Measurements from ENCODE around the gene GALNT9. TPM values are rescaled to one million over a fixed set of nuclear protein-coding genes. Genes with fewer than 3 reads are reported as not detected.

Gene GALNT9
- total RNA-seq, 1 donor, result not detected

DNA sequence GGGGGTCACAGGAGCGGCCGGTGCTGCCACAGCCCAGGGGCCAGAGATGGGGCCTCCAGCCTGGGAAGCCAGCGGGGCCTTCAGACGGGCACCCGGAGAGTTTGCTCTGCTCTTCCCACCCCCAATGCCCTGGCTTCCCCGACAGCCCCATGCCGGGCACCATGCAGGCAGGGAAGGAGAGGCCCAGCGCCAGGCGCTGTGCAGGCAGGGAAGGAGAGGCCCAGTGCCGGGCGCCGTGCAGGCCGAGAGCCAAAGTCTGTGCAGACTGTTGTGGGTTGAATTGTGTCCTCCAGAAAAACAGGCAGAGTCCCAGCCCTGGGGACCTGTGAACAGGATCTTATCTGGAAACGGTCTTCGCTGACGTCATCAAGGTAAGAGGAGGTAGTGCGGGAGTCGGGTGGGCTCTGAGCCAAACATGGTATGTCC lies 34.3 kb downstream of the GALNT9 start:
- no peak for DNase-seq (ENCODE audit: low read depth)
- H3K4me3 ChIP-seq (ENCODE audit: low read depth, low read length), result no peak overlapping the region
- no peak for TF ChIP-seq CTCF (IDR thresholded peaks at IDR 0.05; ENCODE audit: insufficient read depth, low read depth, low read length)

- no peak for DNase-seq (ENCODE audit: low read depth)
Measured at GRCh38 chr12:132294121-132295034, 35.0 kb downstream of the GALNT9 start.

DNA sequence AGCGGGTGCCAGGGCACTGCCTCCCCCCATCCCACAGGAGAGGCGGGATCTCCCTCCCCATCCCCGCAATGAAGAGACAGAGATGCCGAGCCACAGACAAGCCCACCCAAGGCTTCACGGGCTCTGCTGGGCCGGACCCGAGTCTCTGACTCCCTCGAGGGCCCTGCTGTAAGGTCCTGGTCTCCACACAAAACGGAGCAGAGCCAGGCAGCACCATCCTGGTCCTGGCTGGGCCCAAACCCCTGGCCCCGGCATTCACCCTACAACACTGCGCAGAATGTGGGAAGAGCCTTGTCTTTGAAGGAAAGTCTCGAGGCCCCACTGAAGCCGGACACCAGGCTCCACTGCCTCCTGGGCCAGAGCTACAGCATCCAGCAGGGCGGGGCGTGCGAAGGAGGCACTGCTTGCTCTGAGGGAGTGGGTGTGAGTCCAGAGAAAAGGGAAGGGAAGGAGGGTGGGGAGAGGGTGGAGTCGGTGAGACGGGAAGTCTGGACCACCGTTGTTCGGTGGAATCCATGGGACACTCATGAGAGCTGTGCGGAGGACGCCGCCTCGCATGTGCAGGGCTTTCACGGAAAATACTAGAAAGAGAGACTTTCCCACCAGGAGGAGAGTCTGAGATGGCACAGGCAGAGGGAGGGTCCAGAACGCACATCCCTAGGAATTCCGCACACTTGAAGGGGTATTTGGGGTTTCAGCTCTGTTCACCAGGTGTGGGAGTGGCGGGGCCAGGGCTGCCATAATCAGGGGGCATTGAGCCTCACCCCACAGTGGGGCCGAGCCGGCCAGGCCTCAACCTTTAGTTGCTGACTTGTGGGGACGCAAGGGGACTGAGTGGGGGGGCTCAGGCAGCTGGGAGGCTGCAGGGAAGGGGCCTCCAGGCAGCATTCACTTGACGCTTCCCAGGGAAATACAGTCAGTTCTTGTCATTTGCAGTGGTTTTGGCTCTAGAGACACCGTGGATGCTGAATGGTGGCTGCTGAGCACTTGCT lies 36.8 kb downstream of the GALNT9 start:
- no peak overlapping the region for H3K4me3 ChIP-seq (ENCODE audit: low read depth, low read length)
- no peak for DNase-seq (ENCODE audit: low read depth)
- no peak for TF ChIP-seq CTCF (IDR thresholded peaks at IDR 0.05; ENCODE audit: insufficient read depth, low read depth, low read length)

More at GRCh38 chr12:132294121-132295034, 35.0 kb downstream of the GALNT9 start:
- H3K4me3 ChIP-seq (ENCODE audit: low read depth, low read length), result no peak overlapping the region
- no peak for TF ChIP-seq CTCF (IDR thresholded peaks at IDR 0.05; ENCODE audit: insufficient read depth, low read depth, low read length)

GRCh38 chr12:132291402-132292175 lies 37.8 kb downstream of the GALNT9 start:
- no peak for DNase-seq (ENCODE audit: low read depth)
- no peak overlapping the region for H3K4me3 ChIP-seq (ENCODE audit: low read depth, low read length)
- TF ChIP-seq CTCF (IDR thresholded peaks at IDR 0.05; ENCODE audit: insufficient read depth, low read depth, low read length), result no peak

DNA sequence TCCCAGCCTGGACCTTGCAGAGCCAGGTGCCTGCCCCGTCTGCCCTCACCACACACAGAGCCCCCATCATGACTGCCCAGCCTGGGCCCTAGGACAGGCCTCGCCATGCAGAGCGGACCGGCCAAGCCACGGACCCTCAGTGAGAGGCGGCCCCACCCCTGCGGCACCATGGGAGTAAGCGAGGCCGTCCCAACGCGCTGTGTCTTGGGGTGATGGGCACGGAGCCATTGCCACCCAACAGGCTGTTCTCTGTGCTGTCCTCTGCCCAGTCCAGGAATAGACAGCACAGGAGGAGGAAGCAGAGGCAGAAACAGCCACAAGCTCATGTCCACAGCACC lies 39.2 kb downstream of the GALNT9 start:
- no peak for TF ChIP-seq CTCF (IDR thresholded peaks at IDR 0.05; ENCODE audit: insufficient read depth, low read depth, low read length)
- no peak overlapping the region for H3K4me3 ChIP-seq (ENCODE audit: low read depth, low read length)
- no peak for DNase-seq (ENCODE audit: low read depth)
